Endodermal cell (in vitro differentiated cells): ENCODE results near the gene INPP5K. TPM values are rescaled to one million over a fixed set of nuclear protein-coding genes. Genes with fewer than 3 reads are reported as not detected.

ENCODE experiments used
- DNase-seq: peaks from one replicate; pipeline ENCODE4 v3.0.0-alpha.2; 2017
- H3K27ac ChIP-seq: 2 replicates; pipeline ENCODE4 v1.5.1; 2013; ENCODE audit warnings: mild to moderate bottlenecking, low read depth, low read length, moderate library complexity
- H3K27me3 ChIP-seq: 2 replicates; pipeline ENCODE4 v1.6.1; 2013; ENCODE audit warnings: mild to moderate bottlenecking, low read length, moderate library complexity; ENCODE audit not compliant: insufficient read depth, control insufficient read depth, poor library complexity, severe bottlenecking
- H3K36me3 ChIP-seq: 2 replicates; pipeline ENCODE4 v1.7.0; 2013; ENCODE audit warnings: mild to moderate bottlenecking, low read length, moderate library complexity; ENCODE audit not compliant: control insufficient read depth, insufficient read depth
- H3K4me1 ChIP-seq: one replicate; pipeline ENCODE4 v1.7.0; 2013; ENCODE audit warnings: low read length; ENCODE audit not compliant: control insufficient read depth, insufficient read depth
- H3K4me3 ChIP-seq: 2 replicates; pipeline ENCODE4 v1.5.1; 2013; ENCODE audit warnings: mild to moderate bottlenecking, low read length, moderate library complexity
- H3K9ac ChIP-seq: 2 replicates; pipeline ENCODE4 v1.6.1; 2013; ENCODE audit warnings: mild to moderate bottlenecking, low read length, moderate library complexity; ENCODE audit not compliant: poor library complexity, severe bottlenecking; ENCODE audit errors: extremely low read depth
- H3K9me3 ChIP-seq: 2 replicates; pipeline ENCODE4 v1.6.1; 2013; ENCODE audit warnings: mild to moderate bottlenecking, low read length, moderate library complexity; ENCODE audit not compliant: control insufficient read depth
- H3K27ac Mint-ChIP-seq: 2 replicates; pipeline ENCODE4 v1.8.0; 2020; ENCODE audit warnings: mixed read lengths
- H3K27me3 Mint-ChIP-seq: 2 replicates; pipeline ENCODE4 v1.8.0; 2021; ENCODE audit warnings: mild to moderate bottlenecking, mixed read lengths; ENCODE audit not compliant: insufficient read depth
- H3K36me3 Mint-ChIP-seq: 2 replicates; pipeline ENCODE4 v1.8.0; 2020; ENCODE audit warnings: low read depth, mixed read lengths
- H3K4me1 Mint-ChIP-seq: 2 replicates; pipeline ENCODE4 v1.8.0; 2020; ENCODE audit warnings: mixed read lengths
- H3K4me3 Mint-ChIP-seq: 2 replicates; pipeline ENCODE4 v1.8.0; 2020; ENCODE audit warnings: mild to moderate bottlenecking, moderate library complexity, mixed read lengths
- H3K9me3 Mint-ChIP-seq: 2 replicates; pipeline ENCODE4 v1.8.0; 2020; ENCODE audit warnings: mild to moderate bottlenecking, mixed read lengths
- WGBS, 2 experiments: methylation state at CpG; one replicate each; pipeline versions ENCODE4 v1.1.5 to v1.1.7; 2013; ENCODE audit warnings: missing lambda C conversion rate in 2 of 2, mixed read lengths in 1 of 2; ENCODE audit not compliant: insufficient coverage in 1 of 2, insufficient read length in 1 of 2; 5-methylcytosine and 5-hydroxymethylcytosine counted together
- total RNA-seq, 2 donors: library from RNA; stranded (reverse); fragmentation: NEBNext Ultra II Directional in 1 of 2; extraction: Animal tissue kit (Norgen Biotek cat#: 25700) in 1 of 2; gene quantifications; 2 replicates in 1 of 2; 3 replicates in 1 of 2; pipeline ENCODE4 v1.2.1, GENCODE V29; 2021
- TF ChIP-seq, protein P1 (sequence below): fragments of 200-600 bp; sonication (generic); conservative IDR thresholded peaks from 2 replicates; pipeline ENCODE4 v1.5.0; 2021; ENCODE audit warnings: antibody characterized with exemption, mild to moderate bottlenecking

The INPP5K gene
- total RNA-seq, 2 donors from 2014 or later: 22.2 to 30.0 TPM

- H3K27me3 Mint-ChIP-seq: peaks cover 9% of the 10 kb centered on the region
- TF ChIP-seq, protein P1, sequence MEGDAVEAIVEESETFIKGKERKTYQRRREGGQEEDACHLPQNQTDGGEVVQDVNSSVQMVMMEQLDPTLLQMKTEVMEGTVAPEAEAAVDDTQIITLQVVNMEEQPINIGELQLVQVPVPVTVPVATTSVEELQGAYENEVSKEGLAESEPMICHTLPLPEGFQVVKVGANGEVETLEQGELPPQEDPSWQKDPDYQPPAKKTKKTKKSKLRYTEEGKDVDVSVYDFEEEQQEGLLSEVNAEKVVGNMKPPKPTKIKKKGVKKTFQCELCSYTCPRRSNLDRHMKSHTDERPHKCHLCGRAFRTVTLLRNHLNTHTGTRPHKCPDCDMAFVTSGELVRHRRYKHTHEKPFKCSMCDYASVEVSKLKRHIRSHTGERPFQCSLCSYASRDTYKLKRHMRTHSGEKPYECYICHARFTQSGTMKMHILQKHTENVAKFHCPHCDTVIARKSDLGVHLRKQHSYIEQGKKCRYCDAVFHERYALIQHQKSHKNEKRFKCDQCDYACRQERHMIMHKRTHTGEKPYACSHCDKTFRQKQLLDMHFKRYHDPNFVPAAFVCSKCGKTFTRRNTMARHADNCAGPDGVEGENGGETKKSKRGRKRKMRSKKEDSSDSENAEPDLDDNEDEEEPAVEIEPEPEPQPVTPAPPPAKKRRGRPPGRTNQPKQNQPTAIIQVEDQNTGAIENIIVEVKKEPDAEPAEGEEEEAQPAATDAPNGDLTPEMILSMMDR: no peak
- no peak overlapping the region for H3K4me3 ChIP-seq
Measured at GRCh38 chr17:1560101-1560857, 43.9 kb upstream of the INPP5K start.

GRCh38 chr17:1559047-1560043, 42.9 kb upstream of the INPP5K start:
- Mint-ChIP-seq H3K27ac (peak overlapping the region; percentile 17), H3K4me3 (no peak overlapping the region), H3K4me1 (peaks cover 34% of the 10 kb centered on the region), H3K9me3 (no peaks in the 10 kb centered on the region), H3K36me3 (peaks cover 26% of the 10 kb centered on the region), H3K27me3 (peaks cover 9% of the 10 kb centered on the region)
- no peak overlapping the region for H3K4me3 ChIP-seq
- no peak overlapping the region for H3K9ac ChIP-seq
- H3K36me3 ChIP-seq: peaks cover 7% of the 10 kb centered on the region
- no peaks in the 10 kb centered on the region for H3K27me3 ChIP-seq
- no peak overlapping the region for H3K27ac ChIP-seq
- 90% methylated on average over 6 to 10 of the region's 10 CpGs for whole genome bisulfite sequencing, 2 experiments
- no peaks in the 10 kb centered on the region for H3K9me3 ChIP-seq
- peaks cover 2% of the 10 kb centered on the region for H3K4me1 ChIP-seq
- DNase-seq: no peak
- TF ChIP-seq, protein P1: no peak

More at GRCh38 chr17:1560101-1560857, 43.9 kb upstream of the INPP5K start:
- Histone ChIP-seq H3K36me3 (peaks cover 7% of the 10 kb centered on the region), H3K27ac (no peak overlapping the region), H3K4me1 (peaks cover 2% of the 10 kb centered on the region), H3K9me3 (no peaks in the 10 kb centered on the region), H3K9ac (no peak overlapping the region), H3K27me3 (no peaks in the 10 kb centered on the region)
- peak overlapping the region; percentile 78 for H3K4me3 Mint-ChIP-seq
- WGBS, 2 experiments: 88 to 90% methylated on average over 14 to 22 of the region's 22 CpGs
- no peak overlapping the region for H3K27ac Mint-ChIP-seq
- DNase-seq: no peak
- H3K9me3 Mint-ChIP-seq: no peaks in the 10 kb centered on the region
- H3K4me1 Mint-ChIP-seq: peaks cover 31% of the 10 kb centered on the region
- peaks cover 24% of the 10 kb centered on the region for H3K36me3 Mint-ChIP-seq

DNA sequence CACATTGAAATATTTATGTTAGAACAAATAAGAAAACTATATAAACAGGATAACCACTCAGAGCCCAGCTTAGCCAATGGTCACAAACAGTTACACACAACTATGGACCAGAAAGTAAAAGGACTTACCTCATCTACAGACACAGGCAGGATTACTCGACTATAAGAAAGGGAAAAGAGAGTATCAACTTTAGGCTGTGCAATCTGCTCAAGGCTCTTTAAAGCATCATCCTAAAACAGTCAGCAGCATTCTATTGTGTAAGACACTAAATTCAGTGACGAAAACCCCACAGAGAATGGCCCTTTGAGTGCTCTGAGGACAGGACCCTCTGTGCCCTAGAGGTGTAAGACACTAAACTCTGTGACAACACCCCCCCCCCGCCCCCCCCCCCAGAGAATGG, 42.0 kb upstream of the INPP5K start:
- WGBS, 2 experiments: 88% methylated on average over 2 of the region's 3 CpGs; no CpG with 5 or more reads in 1 of the 2 experiments
- no peak overlapping the region for H3K4me3 Mint-ChIP-seq

More for the DNA sequence above, 42.0 kb upstream of the INPP5K start:
- no peak overlapping the region for H3K27ac ChIP-seq
- Mint-ChIP-seq H3K27me3 (peaks cover 2% of the 10 kb centered on the region), H3K36me3 (peaks cover 28% of the 10 kb centered on the region), H3K4me1 (peaks cover 28% of the 10 kb centered on the region), H3K27ac (no peak overlapping the region), H3K9me3 (no peaks in the 10 kb centered on the region)
- no peaks in the 10 kb centered on the region for H3K27me3 ChIP-seq
- TF ChIP-seq, protein P1: no peak
- no peak overlapping the region for H3K9ac ChIP-seq
- H3K4me3 ChIP-seq: no peak overlapping the region
- no peak for DNase-seq
- no peaks in the 10 kb centered on the region for H3K9me3 ChIP-seq
- H3K36me3 ChIP-seq: peaks cover 7% of the 10 kb centered on the region
- H3K4me1 ChIP-seq: peaks cover 2% of the 10 kb centered on the region
